Smooth muscle cell (in vitro differentiated cells): ENCODE measurements around the gene MRPL41. TPM values are rescaled to one million over a fixed set of nuclear protein-coding genes. Genes with fewer than 3 reads are reported as not detected.
"Not testable (repeated sequence)": the region's sequence is repeated elsewhere in the genome, so short reads cannot be mapped to it uniquely, and the experiment has no call there.

Experiments used
- DNase-seq: peaks from one replicate; lab custom pipeline; 2025; ENCODE audit not compliant: unreplicated experiment; lab: John Stamatoyannopoulos, UW
- H2AFZ ChIP-seq: fragments of 200-600 bp; sonication (generic); 2 replicates; pipeline ENCODE4 v1.6.0; 2016; ENCODE audit warnings: antibody characterized with exemption, low read depth, mild to moderate bottlenecking
- H3F3A ChIP-seq: fragments of 200-600 bp; sonication (generic); 2 replicates; pipeline ENCODE4 v1.6.0; 2017; ENCODE audit warnings: antibody characterized with exemption, low read depth
- H3K27ac ChIP-seq: fragments of 200-600 bp; sonication (generic); 2 replicates; pipeline ENCODE4 v1.5.1; 2016; ENCODE audit warnings: low read depth, mild to moderate bottlenecking
- H3K27me3 ChIP-seq: fragments of 200-600 bp; sonication (generic); 2 replicates; pipeline ENCODE4 v1.6.1; 2016; ENCODE audit warnings: low read depth, mild to moderate bottlenecking
- H3K36me3 ChIP-seq: fragments of 200-600 bp; sonication (generic); 2 replicates; pipeline ENCODE4 v1.5.1; 2016; ENCODE audit warnings: low read depth
- H3K4me1 ChIP-seq: fragments of 200-600 bp; sonication (generic); 2 replicates; pipeline ENCODE4 v1.5.1; 2016; ENCODE audit warnings: low read depth
- H3K4me2 ChIP-seq: fragments of 200-600 bp; sonication (generic); 2 replicates; pipeline ENCODE4 v1.6.0; 2016; ENCODE audit warnings: mild to moderate bottlenecking
- H3K4me3 ChIP-seq: fragments of 200-600 bp; sonication (generic); 2 replicates; pipeline ENCODE4 v1.5.1; 2016; ENCODE audit warnings: mild to moderate bottlenecking
- H3K79me2 ChIP-seq: fragments of 200-600 bp; sonication (generic); 2 replicates; pipeline ENCODE4 v1.6.0; 2016; ENCODE audit warnings: low read depth, mild to moderate bottlenecking
- H3K9ac ChIP-seq: fragments of 200-600 bp; sonication (generic); 2 replicates; pipeline ENCODE4 v1.6.0; 2016; ENCODE audit warnings: low read depth
- H3K9me3 ChIP-seq: fragments of 200-600 bp; sonication (generic); replicated peaks from 2 replicates; pipeline ENCODE4 v1.5.1; 2016; ENCODE audit warnings: low read depth
- H4K20me1 ChIP-seq: fragments of 200-600 bp; sonication (generic); 2 replicates; pipeline ENCODE4 v1.6.0; 2016; ENCODE audit warnings: low read depth
- WGBS: methylation state at CpG from one replicate; pipeline ENCODE4 v1.1.7; 2016; ENCODE audit warnings: low lambda C conversion rate; 5-methylcytosine and 5-hydroxymethylcytosine counted together
- polyA plus RNA-seq: library from polyadenylated mRNA; unstranded; fragments of >200 nt; fragmentation: Nextera tagmentation; extraction: Ambion mirVana; gene quantifications from 2 replicates; pipeline ENCODE4 v1.2.1, GENCODE V29; 2016
- total RNA-seq: library from RNA; depleted of rRNA; stranded (reverse); fragments of >200 nt; gene quantifications from 2 replicates; pipeline ENCODE4 v1.2.3, GENCODE V29; 2014
- TF ChIP-seq, protein P1 (sequence below): fragments of 200-600 bp; sonication (generic); IDR thresholded peaks from 2 replicates; pipeline ENCODE4 v1.5.1; 2017; ENCODE audit warnings: borderline replicate concordance, mild to moderate bottlenecking, antibody characterized with exemption; ENCODE audit not compliant: insufficient read depth, poor library complexity, severe bottlenecking

MRPL41 gene
- total and polyA plus RNA-seq, 2 experiments from 2014 or later, result 33.5 to 85.7 TPM

- DNase-seq, result no peak
- no peak overlapping the region for H3K27ac ChIP-seq
- H3K4me2 ChIP-seq, result no peak overlapping the region
- WGBS, result 94% methylated on average over 28 of the region's 28 CpGs
- no peaks in the 10 kb centered on the region for H3K4me1 ChIP-seq
- no peaks in the 10 kb centered on the region for H3K36me3 ChIP-seq
- no peak overlapping the region for H3K9ac ChIP-seq
- TF ChIP-seq, protein P1, sequence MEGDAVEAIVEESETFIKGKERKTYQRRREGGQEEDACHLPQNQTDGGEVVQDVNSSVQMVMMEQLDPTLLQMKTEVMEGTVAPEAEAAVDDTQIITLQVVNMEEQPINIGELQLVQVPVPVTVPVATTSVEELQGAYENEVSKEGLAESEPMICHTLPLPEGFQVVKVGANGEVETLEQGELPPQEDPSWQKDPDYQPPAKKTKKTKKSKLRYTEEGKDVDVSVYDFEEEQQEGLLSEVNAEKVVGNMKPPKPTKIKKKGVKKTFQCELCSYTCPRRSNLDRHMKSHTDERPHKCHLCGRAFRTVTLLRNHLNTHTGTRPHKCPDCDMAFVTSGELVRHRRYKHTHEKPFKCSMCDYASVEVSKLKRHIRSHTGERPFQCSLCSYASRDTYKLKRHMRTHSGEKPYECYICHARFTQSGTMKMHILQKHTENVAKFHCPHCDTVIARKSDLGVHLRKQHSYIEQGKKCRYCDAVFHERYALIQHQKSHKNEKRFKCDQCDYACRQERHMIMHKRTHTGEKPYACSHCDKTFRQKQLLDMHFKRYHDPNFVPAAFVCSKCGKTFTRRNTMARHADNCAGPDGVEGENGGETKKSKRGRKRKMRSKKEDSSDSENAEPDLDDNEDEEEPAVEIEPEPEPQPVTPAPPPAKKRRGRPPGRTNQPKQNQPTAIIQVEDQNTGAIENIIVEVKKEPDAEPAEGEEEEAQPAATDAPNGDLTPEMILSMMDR, result no peak
- H2AFZ ChIP-seq, result no peak overlapping the region
- no peak overlapping the region for H3K4me3 ChIP-seq
- H3K27me3 ChIP-seq, result no peaks in the 10 kb centered on the region
- H3K9me3 ChIP-seq, result no peaks in the 10 kb centered on the region
- H3K79me2 ChIP-seq, result no peaks in the 10 kb centered on the region
- no peaks in the 10 kb centered on the region for H4K20me1 ChIP-seq
- H3F3A ChIP-seq, result no peaks in the 10 kb centered on the region
Observed at GRCh38 chr9:137505421-137506140, 46.1 kb upstream of the MRPL41 start.

DNA sequence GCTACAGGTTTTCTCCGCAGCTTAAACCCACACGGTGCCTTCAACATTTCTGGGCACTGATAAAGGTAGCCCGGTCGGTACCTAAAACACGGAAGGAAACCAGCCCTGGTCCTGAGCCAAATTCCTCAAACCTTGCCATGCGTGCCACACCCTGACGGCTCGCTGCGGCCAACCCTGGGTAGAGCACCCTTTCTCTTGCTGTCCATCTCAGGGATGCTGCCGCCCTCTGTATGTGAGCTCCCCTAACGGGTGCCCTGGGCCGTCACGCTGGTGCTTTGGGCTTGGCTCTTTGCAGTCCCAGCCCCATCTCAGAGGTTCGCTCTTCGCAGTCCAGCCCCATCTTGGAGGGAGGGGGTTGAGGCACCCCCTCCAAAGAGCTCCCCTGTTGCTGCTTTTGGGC is 45.4 kb upstream of the MRPL41 start:
- no peaks in the 10 kb centered on the region for H4K20me1 ChIP-seq
- H3K36me3 ChIP-seq, result no peaks in the 10 kb centered on the region
- no peak overlapping the region for H3K4me2 ChIP-seq
- WGBS, result 96% methylated on average over 15 of the region's 15 CpGs
- no peak overlapping the region for H3K9ac ChIP-seq
- no peak overlapping the region for H3K27ac ChIP-seq
- no peaks in the 10 kb centered on the region for H3F3A ChIP-seq
- no peaks in the 10 kb centered on the region for H3K9me3 ChIP-seq
- TF ChIP-seq, protein P1, result no peak
- no peak for DNase-seq
- no peaks in the 10 kb centered on the region for H3K79me2 ChIP-seq
- H3K4me1 ChIP-seq, result no peaks in the 10 kb centered on the region
- no peaks in the 10 kb centered on the region for H3K27me3 ChIP-seq
- no peak overlapping the region for H3K4me3 ChIP-seq
- no peak overlapping the region for H2AFZ ChIP-seq

DNA sequence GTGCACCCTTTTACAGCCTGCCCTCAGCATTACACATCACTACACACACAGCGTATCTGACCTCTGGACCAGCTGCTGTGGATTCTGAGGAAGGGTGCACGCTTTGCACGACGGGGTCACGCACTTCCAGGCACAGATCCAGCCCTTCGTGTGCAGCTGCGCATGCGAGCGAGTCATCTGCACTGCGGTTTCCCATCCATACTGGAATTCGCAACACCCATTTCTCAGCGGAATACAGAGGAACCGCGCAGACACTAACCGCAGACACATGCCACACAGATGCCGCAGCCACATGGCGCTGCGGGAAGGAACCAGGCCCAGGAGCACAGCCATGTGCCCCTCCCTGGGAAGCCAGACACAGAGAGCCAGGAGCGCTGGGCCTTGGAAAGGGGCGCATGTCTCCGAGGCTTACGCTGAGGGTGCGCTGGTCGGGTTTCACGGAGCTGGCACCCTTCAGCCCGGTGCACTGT is 44.9 kb upstream of the MRPL41 start:
- H3F3A ChIP-seq, result no peaks in the 10 kb centered on the region
- H3K9ac ChIP-seq, result no peak overlapping the region
- no peaks in the 10 kb centered on the region for H3K36me3 ChIP-seq
- H3K4me2 ChIP-seq, result no peak overlapping the region
- H3K27me3 ChIP-seq, result no peaks in the 10 kb centered on the region
- no peaks in the 10 kb centered on the region for H3K79me2 ChIP-seq
- H3K4me1 ChIP-seq, result no peaks in the 10 kb centered on the region
- WGBS, result 92% methylated on average over 26 of the region's 26 CpGs
- H3K9me3 ChIP-seq, result no peaks in the 10 kb centered on the region
- no peak overlapping the region for H3K27ac ChIP-seq
- no peak overlapping the region for H3K4me3 ChIP-seq
- H2AFZ ChIP-seq, result no peak overlapping the region
- TF ChIP-seq, protein P1, result no peak
- no peak for DNase-seq
- H4K20me1 ChIP-seq, result no peaks in the 10 kb centered on the region

DNA sequence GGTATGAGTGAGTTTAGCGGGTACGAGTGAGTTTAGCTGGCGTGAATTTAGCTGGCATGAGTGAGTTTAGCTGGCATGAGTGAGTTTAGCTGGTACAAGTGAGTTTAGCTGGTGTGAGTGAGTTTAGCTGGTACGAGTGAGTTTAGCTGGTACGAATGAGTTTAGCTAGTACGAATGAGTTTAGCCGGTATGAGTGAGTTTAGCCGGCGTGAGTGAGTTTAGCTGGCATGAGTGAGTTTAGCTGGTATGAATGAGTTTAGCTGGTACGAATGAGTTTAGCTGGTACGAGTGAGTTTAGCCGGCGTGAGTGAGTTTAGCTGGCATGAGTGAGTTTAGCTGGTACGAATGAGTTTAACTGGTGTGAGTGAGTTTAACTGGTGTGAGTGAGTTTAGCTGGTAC is 42.5 kb upstream of the MRPL41 start:
- Histone ChIP-seq H3K4me3 (no peak overlapping the region), H3K9ac (no peak overlapping the region), H3K36me3 (no peaks in the 10 kb centered on the region), H3K4me1 (no peaks in the 10 kb centered on the region), H3F3A (no peaks in the 10 kb centered on the region), H3K9me3 (no peaks in the 10 kb centered on the region), H3K79me2 (no peaks in the 10 kb centered on the region), H3K27me3 (no peaks in the 10 kb centered on the region), H4K20me1 (no peaks in the 10 kb centered on the region), H3K4me2 (no peak overlapping the region), H3K27ac (no peak overlapping the region), H2AFZ (no peak overlapping the region)
- TF ChIP-seq, protein P1, result no peak
- no peak for DNase-seq
- WGBS, result 98% methylated on average over 14 of the region's 14 CpGs

GRCh38 chr9:137511126-137511525 is 40.6 kb upstream of the MRPL41 start:
- not testable (repeated sequence) for H3K4me2 ChIP-seq, H3K79me2 ChIP-seq, H3K27me3 ChIP-seq, H3K9me3 ChIP-seq, H2AFZ ChIP-seq, DNase-seq, H3K4me3 ChIP-seq, H3F3A ChIP-seq, H4K20me1 ChIP-seq, H3K9ac ChIP-seq, H3K27ac ChIP-seq, H3K36me3 ChIP-seq, H3K4me1 ChIP-seq
- WGBS, result 95% methylated on average over 22 of the region's 22 CpGs
